H7 (cell line): ENCODE measurements around the gene ARMC5. TPM values are rescaled to one million over a fixed set of nuclear protein-coding genes. Genes with fewer than 3 reads are reported as not detected.

Source experiments
- DNase-seq: peaks from one replicate; pipeline ENCODE4 v3.0.0; 2012
- H3K27me3 ChIP-seq: 2 replicates; pipeline ENCODE4 v1.6.0; 2011; ENCODE audit warnings: mild to moderate bottlenecking, low read length; ENCODE audit not compliant: control insufficient read depth, insufficient read depth
- H3K36me3 ChIP-seq: replicated peaks from 2 replicates; pipeline ENCODE4 v1.5.1; 2011; ENCODE audit warnings: low read length; ENCODE audit not compliant: control insufficient read depth, insufficient read depth
- H3K4me3 ChIP-seq: 2 replicates; pipeline ENCODE4 v1.5.1; 2011; ENCODE audit warnings: low read depth, mild to moderate bottlenecking, control low read depth, low read length, moderate library complexity; ENCODE audit not compliant: insufficient read depth
- total RNA-seq: library from RNA; depleted of rRNA; stranded (reverse); fragments of >200 nt; shearing (Covaris generic); gene quantifications from 2 replicates; pipeline ENCODE4 v1.2.3, GENCODE V29; 2014

ARMC5 gene
- total RNA-seq, 1 experiment from 2014 or later: 8.0 TPM

DNA sequence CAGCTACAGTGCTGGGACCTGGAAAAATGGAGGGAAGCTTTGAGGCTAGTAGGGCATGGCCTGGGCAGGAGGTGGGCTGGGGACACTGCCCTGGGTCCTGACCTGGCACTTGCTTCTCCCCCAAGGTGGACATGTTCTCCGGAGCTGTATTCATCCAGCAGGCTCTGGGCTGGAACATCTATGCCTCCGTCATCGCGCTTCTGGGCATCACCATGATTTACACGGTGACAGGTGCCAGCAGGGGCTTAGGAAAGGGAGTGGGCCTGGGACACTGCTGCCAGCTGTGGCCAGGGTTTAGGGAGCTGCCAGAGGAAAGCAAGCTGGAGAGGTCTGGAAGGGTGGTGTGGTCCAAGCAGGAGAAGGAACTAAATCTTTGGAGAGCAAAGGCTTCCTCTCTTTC, 26.7 kb downstream of the ARMC5 start:
- H3K4me3 ChIP-seq: no peak overlapping the region
- H3K27me3 ChIP-seq: peaks cover 64% of the 10 kb centered on the region
- no peak for DNase-seq
- no peaks in the 10 kb centered on the region; the same call in 1 of the 2 replicates for H3K36me3 ChIP-seq

DNA sequence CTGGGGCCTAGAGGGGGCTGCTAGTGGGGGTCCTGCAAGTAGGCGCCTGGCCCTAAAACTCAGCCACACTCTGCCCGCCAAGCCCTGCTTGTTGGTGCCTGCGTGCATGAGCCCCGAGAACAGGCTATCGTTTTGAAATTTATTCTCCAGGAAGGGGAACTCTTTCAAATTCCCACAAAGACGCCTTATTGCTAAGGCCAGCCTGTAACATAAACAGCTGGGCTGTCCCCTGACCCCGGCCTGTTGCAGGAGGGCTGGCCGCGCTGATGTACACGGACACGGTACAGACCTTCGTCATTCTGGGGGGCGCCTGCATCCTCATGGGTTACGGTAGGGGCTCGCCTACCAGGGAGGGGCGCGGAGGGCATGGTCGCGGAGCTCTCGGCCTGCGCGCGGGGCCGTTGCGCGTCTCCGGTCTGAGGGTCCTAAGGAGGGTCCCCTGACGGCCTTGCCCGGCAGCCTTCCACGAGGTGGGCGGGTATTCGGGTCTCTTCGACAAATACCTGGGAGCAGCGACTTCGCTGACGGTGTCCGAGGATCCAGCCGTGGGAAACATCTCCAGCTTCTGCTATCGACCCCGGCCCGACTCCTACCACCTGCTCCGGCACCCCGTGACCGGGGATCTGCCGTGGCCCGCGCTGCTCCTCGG, 27.9 kb downstream of the ARMC5 start:
- Histone ChIP-seq H3K27me3 (peaks cover 56% of the 10 kb centered on the region), H3K4me3 (peak overlapping the region; percentile 52), H3K36me3 (peaks cover 2% of the 10 kb centered on the region)
- DNase-seq: no peak

DNA sequence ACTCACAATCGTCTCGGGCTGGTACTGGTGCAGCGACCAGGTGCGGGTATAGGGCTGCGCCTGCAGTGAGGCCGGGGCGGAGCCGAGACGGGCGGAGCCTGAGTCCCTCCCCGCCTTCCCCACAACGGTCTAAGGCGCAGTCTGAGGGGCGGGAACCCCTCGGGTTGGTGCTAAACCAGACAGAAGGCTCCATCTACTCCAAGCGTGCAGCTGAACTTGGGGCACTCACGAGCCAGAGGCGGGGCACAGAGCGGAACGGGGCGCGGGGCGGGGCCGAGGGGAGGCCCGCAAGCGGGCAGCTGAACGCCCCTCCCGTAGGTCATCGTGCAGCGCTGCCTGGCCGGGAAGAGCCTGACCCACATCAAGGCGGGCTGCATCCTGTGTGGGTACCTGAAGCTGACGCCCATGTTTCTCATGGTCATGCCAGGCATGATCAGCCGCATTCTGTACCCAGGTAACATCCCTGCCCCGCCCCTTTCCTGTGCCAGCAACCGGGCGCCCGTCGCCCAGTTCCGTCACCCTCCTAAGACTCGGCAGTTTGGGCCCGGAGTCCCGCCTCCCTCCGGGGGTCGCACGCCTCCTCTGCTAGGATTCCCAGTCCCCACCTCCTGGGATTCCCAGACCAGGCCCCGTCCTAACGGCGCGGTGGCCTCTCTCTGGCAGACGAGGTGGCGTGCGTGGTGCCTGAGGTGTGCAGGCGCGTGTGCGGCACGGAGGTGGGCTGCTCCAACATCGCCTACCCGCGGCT, 28.6 kb downstream of the ARMC5 start:
- Histone ChIP-seq H3K27me3 (peaks cover 55% of the 10 kb centered on the region), H3K4me3 (peak overlapping the region; percentile 52)
- peak; percentile 97 for DNase-seq

DNA sequence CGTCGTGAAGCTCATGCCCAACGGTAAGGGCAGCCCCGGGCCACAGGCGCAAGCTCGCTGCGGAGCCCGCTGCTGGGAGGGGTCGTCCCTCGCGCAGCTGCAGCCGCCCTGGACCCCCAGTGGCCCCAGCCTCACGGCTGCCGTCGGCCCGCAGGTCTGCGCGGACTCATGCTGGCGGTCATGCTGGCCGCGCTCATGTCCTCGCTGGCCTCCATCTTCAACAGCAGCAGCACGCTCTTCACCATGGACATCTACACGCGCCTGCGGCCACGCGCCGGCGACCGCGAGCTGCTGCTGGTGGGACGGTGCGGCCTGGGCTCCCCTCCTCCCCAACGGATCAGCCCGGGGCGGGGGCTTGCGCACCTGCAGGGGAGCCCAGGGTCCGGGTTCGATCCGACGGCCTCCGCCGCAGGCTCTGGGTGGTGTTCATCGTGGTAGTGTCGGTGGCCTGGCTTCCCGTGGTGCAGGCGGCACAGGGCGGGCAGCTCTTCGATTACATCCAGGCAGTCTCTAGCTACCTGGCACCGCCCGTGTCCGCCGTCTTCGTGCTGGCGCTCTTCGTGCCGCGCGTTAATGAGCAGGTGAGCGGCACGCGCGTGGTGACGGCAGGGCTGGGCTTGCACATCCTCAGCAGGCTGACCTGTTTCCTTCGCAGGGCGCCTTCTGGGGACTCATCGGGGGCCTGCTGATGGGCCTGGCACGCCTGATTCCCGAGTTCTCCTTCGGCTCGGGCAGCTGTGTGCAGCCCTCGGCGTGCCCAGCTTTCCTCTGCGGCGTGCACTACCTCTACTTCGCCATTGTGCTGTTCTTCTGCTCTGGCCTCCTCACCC, 29.4 kb downstream of the ARMC5 start:
- Histone ChIP-seq H3K27me3 (peaks cover 51% of the 10 kb centered on the region), H3K4me3 (peak overlapping the region; percentile 52), H3K36me3 (peaks cover 6% of the 10 kb centered on the region)
- peak; percentile 82 for DNase-seq

More for the DNA sequence above, 28.6 kb downstream of the ARMC5 start:
- peaks cover 3% of the 10 kb centered on the region for H3K36me3 ChIP-seq

DNA sequence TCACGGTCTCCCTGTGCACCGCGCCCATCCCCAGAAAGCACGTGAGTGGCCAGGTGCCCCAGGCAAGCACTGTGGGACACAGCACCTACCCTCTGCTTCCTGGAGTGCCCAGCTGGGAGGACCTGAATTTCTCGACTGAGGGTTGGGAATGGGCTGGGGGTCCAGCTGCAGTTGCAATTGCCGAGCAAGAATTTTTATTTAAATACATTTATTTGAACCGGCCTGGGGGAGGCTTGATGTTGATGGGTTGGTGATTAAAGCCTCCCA, 29.9 kb downstream of the ARMC5 start:
- Histone ChIP-seq H3K36me3 (peaks cover 6% of the 10 kb centered on the region), H3K27me3 (peaks cover 51% of the 10 kb centered on the region), H3K4me3 (no peak overlapping the region)
- DNase-seq: no peak

DNA sequence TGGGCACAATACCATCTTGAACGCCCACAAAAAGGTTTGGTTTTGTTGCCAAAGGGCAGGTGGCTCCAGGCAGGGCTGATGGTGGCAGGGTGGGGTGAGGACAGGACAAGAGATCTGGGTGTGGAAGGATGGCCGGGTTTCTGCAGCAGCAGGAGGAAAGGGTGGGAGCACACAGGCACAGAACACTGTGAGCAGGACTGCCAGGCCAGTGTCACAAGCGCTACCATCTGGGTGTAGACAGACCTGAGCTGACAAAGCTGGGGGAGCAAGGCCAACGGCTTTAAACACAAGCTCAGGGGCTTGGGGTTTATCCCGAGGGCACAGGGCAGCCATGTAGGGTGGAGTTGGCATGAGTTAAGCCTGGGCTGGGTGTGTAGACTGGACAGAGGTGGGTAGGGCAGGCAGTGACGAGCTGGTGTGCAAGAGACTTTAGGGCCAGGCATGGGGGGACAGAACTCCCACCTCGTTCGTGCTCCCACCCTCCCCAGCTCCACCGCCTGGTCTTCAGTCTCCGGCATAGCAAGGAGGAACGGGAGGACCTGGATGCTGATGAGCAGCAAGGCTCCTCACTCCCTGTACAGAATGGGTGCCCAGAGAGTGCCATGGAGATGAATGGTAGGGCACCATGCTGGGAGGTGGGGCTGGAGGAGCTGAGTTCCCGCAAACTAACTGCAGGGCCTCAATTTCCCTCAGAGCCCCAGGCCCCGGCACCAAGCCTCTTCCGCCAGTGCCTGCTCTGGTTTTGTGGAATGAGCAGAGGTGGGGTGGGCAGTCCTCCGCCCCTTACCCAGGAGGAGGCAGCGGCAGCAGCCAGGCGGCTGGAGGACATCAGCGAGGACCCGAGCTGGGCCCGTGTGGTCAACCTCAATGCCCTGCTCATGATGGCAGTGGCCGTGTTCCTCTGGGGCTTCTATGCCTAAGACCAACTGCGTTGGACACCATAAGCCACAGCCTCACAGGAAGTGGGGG, 30.6 kb downstream of the ARMC5 start:
- peaks cover 6% of the 10 kb centered on the region for H3K36me3 ChIP-seq
- DNase-seq: no peak
- no peak overlapping the region for H3K4me3 ChIP-seq
- peaks cover 48% of the 10 kb centered on the region for H3K27me3 ChIP-seq

DNA sequence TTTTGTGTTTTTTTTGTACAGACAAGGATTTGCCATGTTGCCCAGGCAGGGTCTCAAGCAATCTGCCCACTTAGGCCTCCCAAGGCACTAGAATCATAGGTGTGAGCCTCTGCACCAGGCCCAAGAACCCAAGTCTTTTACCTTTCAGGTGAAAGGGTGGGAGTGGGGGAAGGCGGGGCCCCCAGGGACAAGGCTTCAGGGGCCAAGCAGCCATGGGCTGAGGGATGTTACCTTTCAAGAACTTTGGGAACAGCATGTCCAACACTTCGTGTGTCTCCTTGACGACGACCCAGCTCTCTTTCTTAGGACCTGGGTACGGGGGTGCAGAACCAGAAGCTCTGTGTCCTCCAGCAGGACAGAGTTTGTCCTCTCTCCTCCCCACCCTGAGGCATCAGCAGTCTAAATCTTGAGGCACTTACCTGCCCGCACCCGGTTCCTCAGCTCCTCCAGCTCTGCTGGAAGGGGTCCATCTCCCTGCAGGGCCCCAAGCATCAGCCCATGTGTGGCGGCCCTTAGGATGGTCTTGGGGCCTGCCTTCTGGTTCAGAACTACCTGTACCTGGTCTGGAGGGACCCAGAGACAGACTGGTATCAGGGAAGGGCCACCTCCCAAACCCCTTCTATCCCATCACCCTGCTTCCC, 32.6 kb downstream of the ARMC5 start:
- peaks cover 30% of the 10 kb centered on the region for H3K27me3 ChIP-seq
- no peak overlapping the region for H3K4me3 ChIP-seq
- H3K36me3 ChIP-seq: peaks cover 13% of the 10 kb centered on the region
- no peak for DNase-seq

DNA sequence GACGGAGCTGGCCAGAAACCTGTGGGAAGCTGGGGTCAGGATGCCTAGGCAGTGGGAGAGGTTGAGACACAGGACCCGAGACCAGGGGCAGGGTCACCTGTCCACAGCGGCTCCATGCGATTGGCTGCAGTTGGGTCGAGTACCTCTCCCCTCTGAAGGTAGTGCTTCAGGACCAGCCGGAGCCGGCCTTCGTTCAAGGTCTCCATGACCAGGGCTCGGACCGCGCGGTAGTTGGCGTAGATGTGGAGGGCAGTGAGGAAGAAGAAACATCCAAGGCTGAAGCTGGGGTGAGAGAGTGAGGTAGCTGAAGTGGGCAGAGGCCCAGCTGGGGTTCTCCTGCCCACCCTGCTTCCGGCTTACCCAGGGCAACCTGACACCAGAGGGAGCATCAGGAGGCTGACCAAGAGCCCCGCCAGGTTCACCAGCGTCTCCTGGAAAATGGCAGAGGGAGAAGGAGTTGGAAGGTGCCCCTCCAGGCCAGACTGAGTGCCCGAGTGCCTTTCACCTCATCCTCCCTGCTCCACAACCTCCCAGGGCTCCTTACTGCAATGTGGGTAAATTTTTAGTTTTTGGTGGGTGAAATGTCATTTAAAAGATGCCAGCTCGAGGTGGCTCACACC, 34.3 kb downstream of the ARMC5 start:
- Histone ChIP-seq H3K4me3 (no peak overlapping the region), H3K36me3 (peaks cover 13% of the 10 kb centered on the region), H3K27me3 (peaks cover 13% of the 10 kb centered on the region)
- no peak for DNase-seq

DNA sequence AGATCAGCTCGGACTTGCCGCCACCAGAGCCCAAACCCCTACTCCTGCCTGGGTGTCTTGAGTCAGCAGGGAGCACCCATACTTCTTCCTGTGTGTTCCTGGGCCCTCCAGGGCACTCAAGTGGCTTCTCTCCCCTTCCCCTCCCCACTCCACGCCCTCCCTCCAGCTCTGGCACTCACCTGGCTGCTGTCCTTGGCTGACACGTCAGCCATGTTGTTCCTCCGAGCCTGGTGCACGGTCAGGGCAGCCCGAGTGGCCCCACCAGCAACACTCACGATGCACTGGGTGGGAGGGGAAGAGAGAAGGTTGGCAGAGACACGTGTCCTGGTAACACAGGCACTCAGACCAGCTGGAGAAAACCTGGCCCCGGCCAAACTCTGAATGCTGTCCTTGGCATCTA, 37.4 kb downstream of the ARMC5 start:
- Histone ChIP-seq H3K4me3 (no peak overlapping the region), H3K27me3 (no peaks in the 10 kb centered on the region), H3K36me3 (peaks cover 19% of the 10 kb centered on the region)
- DNase-seq: no peak

DNA sequence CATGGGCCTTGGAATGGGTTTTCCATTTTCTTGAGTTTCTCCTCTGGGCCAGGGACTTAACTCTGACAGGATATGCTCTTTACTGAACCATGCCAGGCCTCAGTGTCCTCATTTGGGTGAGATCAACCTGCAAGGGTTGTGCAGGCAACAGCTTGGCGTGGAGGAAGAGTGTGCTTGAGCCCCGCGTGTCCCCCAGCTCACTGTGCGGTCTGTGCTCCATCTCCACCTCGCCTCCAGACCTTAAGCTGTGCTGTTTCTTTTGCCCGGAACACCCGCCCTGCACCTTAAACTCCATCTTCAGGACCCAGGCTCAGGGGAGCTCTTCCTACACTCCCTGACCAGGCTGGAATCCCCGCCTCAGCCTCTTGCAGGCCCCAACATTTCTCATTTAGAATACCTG, 39.2 kb downstream of the ARMC5 start:
- no peak overlapping the region for H3K4me3 ChIP-seq
- H3K36me3 ChIP-seq: peaks cover 13% of the 10 kb centered on the region
- no peaks in the 10 kb centered on the region for H3K27me3 ChIP-seq
- no peak for DNase-seq

DNA sequence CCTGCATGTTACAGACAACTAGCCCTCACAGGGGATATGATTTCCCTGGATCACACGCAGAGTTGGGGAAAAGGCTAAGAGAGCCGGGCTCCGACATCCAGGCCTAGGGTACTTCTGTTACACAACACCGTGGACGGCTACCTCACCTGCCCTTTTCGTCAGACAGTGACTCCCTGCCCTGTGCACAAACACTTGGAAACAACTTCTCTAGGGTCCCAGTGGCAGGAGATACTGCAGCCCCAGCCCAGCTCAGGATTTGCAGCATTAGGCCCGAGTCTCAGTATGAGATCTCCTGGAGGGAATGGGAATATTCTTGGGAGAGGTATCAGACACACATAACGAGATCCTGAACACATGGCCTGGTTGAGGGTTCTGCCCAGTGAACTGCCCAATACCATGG, 40.6 kb downstream of the ARMC5 start:
- DNase-seq: no peak
- H3K4me3 ChIP-seq: no peak overlapping the region

DNA sequence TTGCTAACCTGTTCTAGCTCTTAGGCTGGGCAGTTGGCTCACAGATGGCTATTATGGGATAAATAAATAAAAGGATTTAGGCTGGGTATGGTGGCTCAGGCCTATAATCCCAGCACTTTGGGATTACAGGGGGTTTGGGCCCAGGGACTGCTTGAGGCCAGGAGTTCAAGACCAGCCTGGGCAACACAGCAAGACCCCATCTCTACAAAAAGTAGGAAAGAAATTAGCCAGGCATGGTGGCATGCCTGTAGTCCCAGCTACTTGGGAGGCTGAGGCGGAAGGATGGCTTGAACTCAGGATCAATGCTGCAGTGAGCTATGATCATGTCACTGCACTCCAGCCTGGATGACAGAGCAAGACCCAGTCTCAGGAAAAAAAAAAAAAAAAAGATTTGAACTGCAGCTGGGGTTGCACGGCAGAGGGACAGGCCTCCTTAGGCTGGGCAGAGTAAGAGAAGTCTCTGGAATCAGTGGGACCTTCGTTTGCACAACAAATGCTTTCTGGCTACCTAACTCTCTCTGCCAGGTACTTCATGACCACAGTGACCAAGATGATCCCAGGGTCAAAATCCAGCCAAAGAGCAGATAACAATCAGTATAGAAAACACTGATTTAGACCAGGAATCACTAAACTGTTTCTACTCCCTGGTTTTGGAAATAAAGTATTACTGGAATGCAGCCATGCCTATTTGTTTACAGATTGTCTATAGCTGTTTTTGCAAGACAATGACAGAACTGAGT, 42.1 kb downstream of the ARMC5 start:
- peak; percentile 53 for DNase-seq
- Histone ChIP-seq H3K36me3 (peaks cover 7% of the 10 kb centered on the region), H3K4me3 (no peak overlapping the region), H3K27me3 (no peaks in the 10 kb centered on the region)

More for the DNA sequence above, 40.6 kb downstream of the ARMC5 start:
- Histone ChIP-seq H3K27me3 (no peaks in the 10 kb centered on the region), H3K36me3 (peaks cover 13% of the 10 kb centered on the region)

DNA sequence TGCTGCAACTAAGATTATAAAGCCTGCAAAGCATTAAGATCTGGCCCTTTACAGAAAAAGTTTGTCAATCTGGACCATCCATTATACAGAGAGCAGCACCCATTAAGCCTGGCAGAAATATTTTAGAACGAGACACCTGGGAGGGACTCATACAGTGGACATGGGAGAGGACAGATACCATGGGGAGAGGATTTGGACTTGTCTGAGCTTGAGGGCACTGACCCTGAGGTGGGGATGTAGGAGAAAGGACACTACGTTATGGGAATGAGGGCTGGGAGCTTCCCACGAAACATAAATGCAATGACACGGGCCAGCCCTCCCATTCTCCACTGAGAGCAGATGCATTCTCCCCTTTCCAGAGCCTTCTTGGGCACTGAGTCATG, 42.7 kb downstream of the ARMC5 start:
- DNase-seq: no peak
- H3K36me3 ChIP-seq: peaks cover 6% of the 10 kb centered on the region
- H3K4me3 ChIP-seq: no peak overlapping the region
- H3K27me3 ChIP-seq: no peaks in the 10 kb centered on the region
